Right cardiac atrium (tissue), 5 donors: ENCODE measurements around the gene LIG1. TPM values are rescaled to one million over a fixed set of nuclear protein-coding genes. Genes with fewer than 3 reads are reported as not detected.

Experiments
- ATAC-seq, 2 donors: fragments of 200-7000 bp; cut with Tn5 transposase; one replicate each; pipeline versions ENCODE4 v1.8.0 to v1.9.1; 2020; ENCODE audit warnings: moderate library complexity in 2 of 2, mild to moderate bottlenecking in 1 of 2
- DNase-seq, 3 donors: peaks; one replicate each; pipeline ENCODE4 v3.0.0-alpha.2; 2020
- H3K27ac ChIP-seq: one replicate; pipeline ENCODE4 v1.5.1; 2013; ENCODE audit warnings: mild to moderate bottlenecking, low read length, control low read depth, moderate library complexity
- H3K27me3 ChIP-seq: one replicate; pipeline ENCODE4 v1.6.1; 2013; ENCODE audit not compliant: control insufficient read depth, insufficient read depth
- H3K4me1 ChIP-seq: one replicate; pipeline ENCODE4 v1.6.1; 2013; ENCODE audit warnings: low read length; ENCODE audit not compliant: control insufficient read depth, insufficient read depth
- H3K4me3 ChIP-seq: one replicate; pipeline ENCODE4 v1.5.1; 2013; ENCODE audit warnings: low read length, control low read depth
- H3K9me3 ChIP-seq: one replicate; pipeline ENCODE4 v1.6.1; 2013; ENCODE audit warnings: low read length; ENCODE audit not compliant: control insufficient read depth
- WGBS: extraction: QIAGEN DNeasy Blood & Tissue Kit; methylation state at CpG from one replicate; pipeline ENCODE4 v1.1.7; 2013; 5-methylcytosine and 5-hydroxymethylcytosine counted together
- intact Hi-C, 4 donors: fragments of 100-400 bp; cut with DNase I; formaldehyde crosslinking; loops; one replicate each; pipeline versions ENCODE4 v1.11.0 to v1.14.0; 2022 to 2023
- polyA plus RNA-seq: library from polyadenylated mRNA; stranded (reverse); fragments of 200-250 nt; gene quantifications from one replicate; pipeline ENCODE4 v1.2.3, GENCODE V29; 2013
- total RNA-seq, 4 donors: library from RNA; stranded (reverse); fragmentation: NEBNext Ultra II Directional; extraction: Animal tissue kit (Norgen Biotek cat#: 25700); gene quantifications; one replicate each; pipeline ENCODE4 v1.2.1, GENCODE V29; 2021
- donor health status: healthy with polysubstance abuse.
- donor health status: DM: no; HTN: yes; CAD: no.
- donor health status: DM: no; HTN: no; CAD: no.
- donor health status: DM: no; HTN: yes; CAD: no; lungs with severe emphysema.
- donor health status: DM: yes; HTN: yes; CAD: no.

LIG1 gene
- total and polyA plus RNA-seq, 5 donors = 3.8 to 8.4 (median 5.3) TPM

DNA sequence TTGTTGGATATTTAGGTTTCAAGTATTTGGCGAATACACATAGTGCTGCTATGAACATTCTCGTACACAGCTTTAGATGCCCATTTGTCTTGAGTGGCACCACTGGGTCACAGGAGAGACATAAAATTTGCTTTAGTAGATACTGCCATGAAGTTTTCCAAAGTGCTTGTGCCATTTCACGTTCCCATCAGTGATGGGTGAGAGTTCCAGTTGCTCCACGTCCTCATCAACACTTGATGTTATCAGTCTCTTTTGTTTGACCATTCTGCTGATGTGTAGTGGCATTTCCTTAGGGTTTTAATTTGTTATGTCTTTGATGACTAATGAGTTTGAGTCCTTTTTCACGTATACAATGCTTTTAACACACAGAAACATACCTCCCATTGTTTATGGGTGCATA is 11.4 kb upstream of the LIG1 start:
- Histone ChIP-seq H3K27me3 (no peaks in the 10 kb centered on the region), H3K27ac (no peak overlapping the region), H3K4me1 (no peaks in the 10 kb centered on the region), H3K4me3 (no peak overlapping the region), H3K9me3 (peaks cover 2% of the 10 kb centered on the region)
- WGBS = 94% methylated on average over 5 of the region's 5 CpGs
- intact Hi-C loops = no loop called here
- ATAC-seq = no peak
- DNase-seq = no peak

- Histone ChIP-seq H3K9me3 (no peaks in the 10 kb centered on the region), H3K4me1 (no peaks in the 10 kb centered on the region), H3K4me3 (no peak overlapping the region), H3K27me3 (no peaks in the 10 kb centered on the region), H3K27ac (no peak overlapping the region)
- no peak for DNase-seq
- 79% methylated on average over 3 of the region's 3 CpGs for WGBS
- ATAC-seq = no peak
- intact Hi-C loops = no loop called here
Observed at GRCh38 chr19:48176226-48176625, 6.1 kb upstream of the LIG1 start.

- Histone ChIP-seq H3K27ac (no peak overlapping the region), H3K9me3 (no peaks in the 10 kb centered on the region), H3K4me3 (no peak overlapping the region), H3K27me3 (no peaks in the 10 kb centered on the region), H3K4me1 (peaks cover 3% of the 10 kb centered on the region)
- intact Hi-C loops = no loop called here
- ATAC-seq (no peak), DNase-seq (no peak)
- WGBS = 81% methylated on average over 10 of the region's 10 CpGs
Observed at GRCh38 chr19:48175578-48175977, 5.4 kb upstream of the LIG1 start.

DNA sequence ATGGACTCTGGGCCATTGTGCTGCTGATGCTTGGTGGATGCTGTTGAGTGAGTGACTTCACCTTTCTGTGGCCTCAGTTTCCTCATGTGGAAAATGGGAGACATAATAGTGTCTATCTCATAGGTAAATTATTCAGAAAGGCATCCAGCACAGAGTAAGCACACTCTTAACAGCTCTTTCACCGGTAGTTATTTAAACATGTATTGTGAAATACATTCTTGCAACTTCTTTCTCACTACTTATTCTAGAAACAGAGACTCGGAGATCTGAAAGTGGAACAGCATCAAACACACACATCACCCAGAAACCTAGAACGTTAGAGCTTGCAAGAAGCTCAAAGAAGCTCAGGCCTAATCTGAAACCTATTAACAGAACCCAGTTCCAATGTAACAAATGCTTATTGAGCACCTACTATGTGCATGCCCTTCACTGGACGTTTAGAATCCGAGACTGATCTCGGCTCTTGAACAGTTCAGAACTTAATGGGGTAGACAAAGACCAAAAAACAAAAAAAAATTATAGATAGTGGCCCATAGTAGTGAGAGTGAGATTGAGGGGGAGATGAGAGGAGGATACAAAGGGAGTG is 4.4 kb upstream of the LIG1 start:
- H3K27ac ChIP-seq = no peak overlapping the region
- ATAC-seq = no peak
- H3K27me3 ChIP-seq = no peaks in the 10 kb centered on the region
- no peak overlapping the region for H3K4me3 ChIP-seq
- DNase-seq = no peak
- no peaks in the 10 kb centered on the region for H3K9me3 ChIP-seq
- WGBS = 80% methylated on average over 6 of the region's 6 CpGs
- intact Hi-C loops = no loop called here
- peaks cover 3% of the 10 kb centered on the region for H3K4me1 ChIP-seq

DNA sequence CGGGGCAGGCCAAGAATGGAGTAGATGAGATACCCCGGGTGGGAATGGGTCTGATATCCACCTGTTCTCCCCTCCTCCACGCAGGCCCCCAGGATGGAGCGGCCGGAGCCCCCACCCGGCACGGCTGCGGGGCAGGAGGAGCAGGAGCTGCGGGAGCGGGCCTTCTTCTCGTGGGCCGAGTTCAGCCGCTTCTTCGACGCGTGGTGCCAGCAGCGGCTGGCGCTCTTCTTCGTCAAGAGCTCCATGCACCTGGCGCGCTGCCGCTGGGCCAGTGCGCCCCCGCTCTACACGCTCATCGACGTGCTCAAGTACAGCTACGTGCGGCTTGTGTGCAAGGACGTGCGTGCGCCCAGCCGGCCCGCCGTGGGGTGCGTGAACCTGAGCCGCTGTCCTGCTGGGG is 1.6 kb upstream of the LIG1 start:
- intact Hi-C loops = no loop called here
- WGBS = 78% methylated on average over 37 of the region's 37 CpGs

GRCh38 chr19:48170817-48171347 is 738 bp upstream of the LIG1 start:
- Histone ChIP-seq H3K9me3 (no peaks in the 10 kb centered on the region), H3K4me3 (peak overlapping the region; percentile 83), H3K27ac (no peak overlapping the region), H3K27me3 (no peaks in the 10 kb centered on the region), H3K4me1 (peaks cover 3% of the 10 kb centered on the region)
- 3% methylated on average over 21 of the region's 21 CpGs for WGBS
- ATAC-seq (no peak), DNase-seq (no peak)
- intact Hi-C loops = no loop called here

More for the DNA sequence above, 1.6 kb upstream of the LIG1 start:
- ATAC-seq (no peak), DNase-seq (peak in 2 of 3 donors; percentile 51 to 65)
- Histone ChIP-seq H3K27me3 (no peaks in the 10 kb centered on the region), H3K4me3 (no peak overlapping the region), H3K27ac (no peak overlapping the region), H3K9me3 (no peaks in the 10 kb centered on the region), H3K4me1 (peaks cover 3% of the 10 kb centered on the region)

DNA sequence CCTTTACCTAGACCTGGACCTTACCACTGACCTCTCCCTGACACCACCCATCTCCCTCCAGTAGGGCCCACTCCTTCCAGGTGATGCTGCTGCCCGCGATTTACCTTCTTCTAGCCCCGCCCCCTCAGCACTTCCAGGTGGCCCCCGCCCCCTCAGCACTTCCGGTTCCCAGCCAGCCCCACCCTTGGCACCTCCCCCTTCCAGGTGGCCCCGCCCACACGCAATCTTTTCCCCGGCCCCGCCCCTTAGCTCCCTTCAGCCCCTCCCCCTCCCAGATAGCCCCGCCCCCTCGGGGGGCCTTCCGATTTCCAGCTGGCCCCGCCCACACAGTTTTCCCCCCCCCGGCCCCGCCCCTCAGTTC is 586 bp downstream of the LIG1 start:
- Histone ChIP-seq H3K27me3 (no peaks in the 10 kb centered on the region), H3K9me3 (no peaks in the 10 kb centered on the region), H3K27ac (no peak overlapping the region), H3K4me1 (peaks cover 3% of the 10 kb centered on the region), H3K4me3 (peak overlapping the region; percentile 83)
- intact Hi-C loops = no loop called here
- ATAC-seq = peak; percentile 59 to 61
- peak; percentile 77 to 90 (median 85) for DNase-seq
- WGBS = 3% methylated on average over 15 of the region's 15 CpGs

GRCh38 chr19:48168689-48169088 is 1.5 kb downstream of the LIG1 start:
- H3K9me3 ChIP-seq = no peaks in the 10 kb centered on the region
- peaks cover 3% of the 10 kb centered on the region for H3K4me1 ChIP-seq
- no peak overlapping the region for H3K4me3 ChIP-seq
- intact Hi-C loops = no loop called here
- WGBS = 83% methylated on average over 5 of the region's 5 CpGs
- ATAC-seq = no peak
- no peaks in the 10 kb centered on the region for H3K27me3 ChIP-seq
- no peak for DNase-seq
- no peak overlapping the region for H3K27ac ChIP-seq

- intact Hi-C loops = no loop called here
Observed at GRCh38 chr19:48158210-48158790, 11.8 kb downstream of the LIG1 start.

DNA sequence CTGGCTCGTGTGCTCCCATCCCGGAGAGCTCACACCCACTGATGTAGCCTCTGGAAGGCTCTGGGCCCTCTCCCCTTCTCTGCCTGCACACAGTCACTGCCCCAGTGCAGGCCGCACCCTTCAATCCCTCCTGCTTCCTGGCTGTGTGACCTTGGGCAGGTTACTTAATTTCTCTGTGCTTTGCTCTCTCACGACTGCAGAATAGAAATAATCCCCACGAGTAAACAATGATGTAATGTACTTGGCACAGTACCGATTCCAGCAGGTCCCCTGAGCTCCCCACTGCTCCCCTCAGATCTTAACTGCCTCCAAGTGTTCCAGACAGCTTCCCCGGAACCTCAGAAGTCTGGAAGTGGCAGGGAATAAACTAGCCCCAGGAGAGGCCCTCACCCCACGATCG is 16.1 kb downstream of the LIG1 start:
- WGBS = 54% methylated on average over 9 of the region's 9 CpGs
- H3K4me1 ChIP-seq = no peaks in the 10 kb centered on the region
- H3K27me3 ChIP-seq = no peaks in the 10 kb centered on the region
- H3K4me3 ChIP-seq = no peak overlapping the region
- DNase-seq (peak in 1 of 3 donors; percentile 21), ATAC-seq (no peak)
- H3K9me3 ChIP-seq = no peaks in the 10 kb centered on the region
- intact Hi-C loops = loop anchor here in 2 of 4 donors (5.0 kb wide), 2 partner anchors 37 to 47 kb away; no protein-coding TSS in a partner anchor
- H3K27ac ChIP-seq = no peak overlapping the region

More at GRCh38 chr19:48158210-48158790, 11.8 kb downstream of the LIG1 start:
- peak overlapping the region; percentile 45 for H3K27ac ChIP-seq
- no peaks in the 10 kb centered on the region for H3K9me3 ChIP-seq
- no peaks in the 10 kb centered on the region for H3K4me1 ChIP-seq
- WGBS = 63% methylated on average over 12 of the region's 12 CpGs
- no peak overlapping the region for H3K4me3 ChIP-seq
- DNase-seq (peak in 1 of 3 donors; percentile 58), ATAC-seq (peak; percentile 53 to 65)
- no peaks in the 10 kb centered on the region for H3K27me3 ChIP-seq

DNA sequence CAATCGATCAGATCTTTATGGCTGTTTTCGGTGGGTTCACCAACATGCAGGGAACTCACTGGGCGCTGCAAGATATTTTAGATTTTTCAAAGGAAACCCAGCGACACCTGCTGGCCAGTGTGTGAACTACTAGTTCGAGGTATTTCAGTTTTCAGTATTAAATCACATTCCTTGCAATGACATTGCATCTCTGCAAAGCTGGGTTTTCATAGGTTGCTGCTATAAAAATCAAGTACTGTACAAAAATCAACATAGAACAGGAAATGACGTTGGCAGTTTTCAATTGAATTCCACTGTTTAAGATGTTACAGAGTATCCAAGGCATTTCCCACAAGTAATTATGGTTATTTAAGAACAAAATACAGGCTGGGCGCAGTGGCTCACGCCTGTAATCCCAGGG is 17.6 kb downstream of the LIG1 start:
- DNase-seq = peak in 2 of 3 donors; percentile 46 to 82
- Histone ChIP-seq H3K27me3 (no peaks in the 10 kb centered on the region), H3K9me3 (no peaks in the 10 kb centered on the region), H3K4me1 (no peaks in the 10 kb centered on the region), H3K4me3 (no peak overlapping the region), H3K27ac (no peak overlapping the region)
- WGBS = 28% methylated on average over 8 of the region's 8 CpGs
- intact Hi-C loops = loop anchor here (2.0 to 5.0 kb wide), 3 partner anchors 35 to 46 kb away; no protein-coding TSS in a partner anchor
- ATAC-seq = peak; percentile 36 to 59
